Smooth muscle cell of the brain vasculature (primary cell): ENCODE results near the gene TFDP1.
A peak's percentile ranks its signal among the peaks of the same experiment; 100 is the strongest.
"Not testable (repeated sequence)": the region's sequence is repeated elsewhere in the genome, so short reads cannot be mapped to it uniquely, and the experiment has no call there.

Experiments used
- DNase-seq: peaks from one replicate; pipeline ENCODE4 v3.0.0-alpha.2; 2012; ENCODE audit warnings: low read depth, low spot score

TFDP1 gene

DNA sequence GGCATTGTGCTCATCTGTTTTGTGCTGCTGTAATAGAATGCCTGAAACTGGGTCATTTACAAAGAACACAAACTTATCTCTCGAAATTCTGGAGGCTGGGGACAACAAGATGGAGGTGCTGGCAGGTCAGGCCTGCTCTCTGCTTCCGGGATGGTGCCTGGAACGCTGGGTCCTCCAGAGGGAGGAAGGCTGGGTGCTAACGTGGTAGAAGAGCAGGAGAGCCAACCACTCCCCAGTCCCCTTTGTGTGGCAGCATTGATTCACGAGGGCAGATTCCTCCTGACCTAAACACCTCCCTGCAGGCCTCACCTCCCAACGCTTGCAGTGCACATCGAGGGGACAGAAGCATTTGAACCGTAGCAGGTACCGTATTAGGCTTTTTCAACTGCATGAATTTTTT is 34.1 kb upstream of the TFDP1 start:
- DNase-seq, result no peak

DNA sequence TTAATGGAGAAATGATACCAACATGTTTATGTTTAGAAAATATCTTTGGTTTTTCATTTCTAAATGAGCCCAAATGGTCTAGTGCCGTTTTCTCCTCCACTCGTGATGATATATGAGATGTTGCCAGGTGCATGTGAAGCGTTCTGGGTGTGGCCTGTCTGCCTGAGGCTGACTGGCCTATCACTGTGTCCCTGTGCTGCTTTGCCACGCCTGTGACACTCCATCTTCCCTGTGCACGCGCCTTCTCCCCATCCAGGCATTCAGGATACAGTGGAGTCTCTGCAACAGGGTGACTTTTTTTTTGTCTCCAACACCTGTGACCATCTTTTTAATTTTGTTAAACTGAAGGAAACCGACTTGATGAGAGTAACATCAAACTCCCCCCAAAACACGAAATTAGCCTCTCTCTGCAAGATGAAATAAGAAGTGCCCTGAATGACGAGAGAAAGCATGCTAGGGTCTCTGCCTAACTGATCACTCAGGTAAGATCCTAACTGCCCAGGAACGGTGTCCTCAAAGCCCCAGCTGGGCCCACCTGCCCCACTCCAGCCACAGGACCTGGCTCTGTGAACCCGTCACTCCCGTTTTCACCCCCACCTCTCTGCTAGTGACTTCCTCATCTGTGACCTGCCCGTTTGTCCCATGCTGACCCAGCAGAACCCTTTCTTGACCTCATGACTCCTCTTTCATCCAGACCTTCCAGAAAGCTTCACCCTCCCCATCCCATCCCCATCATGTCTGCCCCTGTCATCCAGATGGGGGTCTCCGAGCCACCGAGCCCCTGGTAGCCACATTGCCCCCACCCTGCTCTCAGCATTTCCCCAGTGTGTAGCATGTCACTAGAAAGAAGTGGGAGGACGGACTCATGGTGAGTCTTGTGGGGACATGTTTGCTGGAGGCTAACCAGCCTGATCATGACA is 33.2 kb upstream of the TFDP1 start:
- no peak for DNase-seq

DNA sequence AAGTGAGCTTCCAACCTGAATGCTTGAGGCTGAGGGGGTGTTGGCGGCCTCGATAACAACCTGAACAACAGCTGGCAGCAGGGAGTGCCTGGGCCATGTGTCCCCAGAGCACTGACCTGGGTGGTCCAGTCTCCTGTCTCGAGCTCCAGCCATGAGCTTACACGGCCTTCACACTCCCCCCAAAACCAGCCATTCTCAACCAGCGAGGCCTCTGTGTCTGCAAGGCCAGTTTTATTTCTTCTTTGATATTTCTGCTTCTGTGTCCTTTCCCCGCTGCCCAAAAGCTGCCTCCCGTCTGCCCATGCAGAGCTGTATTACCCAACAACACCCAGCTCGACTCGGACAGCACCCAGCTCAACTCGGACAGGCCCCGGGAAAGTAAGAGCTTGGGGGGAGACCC is 32.5 kb upstream of the TFDP1 start:
- DNase-seq, result no peak

DNA sequence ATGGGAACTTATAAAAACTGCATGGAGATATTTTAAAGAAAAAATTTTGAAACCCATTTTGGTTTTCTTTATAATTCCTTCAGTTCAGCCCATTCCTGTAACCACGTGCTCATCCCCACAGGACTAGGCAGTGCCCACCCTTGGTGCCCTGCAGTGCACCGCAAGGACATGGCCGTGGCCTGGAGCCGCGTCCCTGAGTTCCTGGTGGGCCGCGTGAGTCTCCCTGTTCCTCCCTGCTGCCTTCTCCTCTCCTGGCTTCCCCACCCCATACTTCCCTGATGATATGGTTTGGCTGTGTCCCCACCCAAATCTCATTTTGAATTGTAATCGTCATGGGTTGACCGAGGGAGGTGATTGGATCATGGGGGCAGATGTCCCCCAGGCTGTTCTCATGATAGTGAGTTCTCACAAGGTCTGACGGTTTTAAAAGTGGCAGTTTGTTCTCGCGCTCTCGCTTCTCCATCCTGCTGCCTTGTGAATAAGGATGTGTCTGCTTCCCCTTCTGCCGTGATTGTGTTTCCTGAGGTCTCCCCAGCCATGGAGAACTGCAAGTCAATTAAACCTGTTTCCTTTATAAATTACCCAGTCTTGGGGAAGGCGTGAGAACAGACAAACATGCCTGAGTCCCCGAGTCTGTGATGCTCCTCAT is 31.6 kb upstream of the TFDP1 start:
- DNase-seq, result no peak

DNA sequence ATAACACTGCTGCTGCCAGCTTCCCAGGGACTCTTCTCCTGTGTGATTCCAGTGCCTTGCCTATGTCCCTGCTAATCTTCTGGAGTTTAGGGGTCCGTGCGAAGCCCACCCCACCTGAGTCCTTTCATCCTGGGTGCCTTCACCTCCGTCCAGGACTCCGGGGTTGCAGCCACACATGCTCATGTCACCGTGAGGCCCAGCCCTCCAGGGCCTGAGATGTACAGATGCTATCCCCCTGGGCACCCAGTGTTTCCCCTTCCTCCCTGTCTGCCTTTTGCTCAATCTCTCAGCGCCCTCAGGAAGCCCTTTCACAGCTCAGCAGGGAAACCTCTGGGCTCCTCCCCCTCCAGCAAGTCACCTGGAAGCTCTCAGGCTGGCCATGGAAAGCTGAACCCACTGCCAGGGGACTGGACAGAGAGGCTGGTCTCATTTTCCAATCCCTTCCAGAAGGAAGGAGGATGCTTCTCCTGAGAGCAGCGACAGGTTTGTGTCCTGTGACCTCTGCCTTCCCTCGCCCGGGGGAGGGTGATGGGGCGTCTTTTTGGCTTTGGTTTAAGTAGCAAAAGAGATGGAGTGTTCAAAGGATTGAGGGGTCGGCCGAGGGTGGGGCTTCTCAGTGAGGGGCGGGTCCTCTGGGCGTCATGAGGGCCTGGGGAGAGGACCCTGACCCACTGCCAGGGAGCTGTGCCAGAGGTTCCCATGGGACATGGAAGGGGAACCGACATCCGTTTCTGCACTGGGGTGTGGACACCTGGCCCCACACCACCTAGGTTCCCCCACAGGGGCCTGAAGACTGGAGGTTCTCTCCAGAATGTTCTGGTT is 30.8 kb upstream of the TFDP1 start:
- DNase-seq, result no peak

DNA sequence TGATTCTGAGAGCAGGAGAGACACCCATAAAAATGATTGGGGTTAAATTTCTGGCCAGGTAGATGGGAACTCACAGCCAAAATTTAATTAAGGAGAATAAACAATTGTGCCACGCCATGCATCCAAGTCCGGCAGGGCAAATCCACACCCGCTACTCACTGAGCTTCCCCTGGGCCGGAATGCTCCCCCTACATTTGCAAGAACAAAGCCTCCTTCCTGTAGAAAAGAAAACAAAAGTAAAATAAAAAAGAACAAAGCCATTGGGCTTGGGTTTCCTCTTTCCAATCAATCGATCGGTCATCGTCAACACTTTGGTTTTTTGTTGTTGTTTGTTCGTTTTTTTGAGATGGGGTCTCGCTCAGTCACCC is 30.2 kb upstream of the TFDP1 start:
- DNase-seq, result no peak

DNA sequence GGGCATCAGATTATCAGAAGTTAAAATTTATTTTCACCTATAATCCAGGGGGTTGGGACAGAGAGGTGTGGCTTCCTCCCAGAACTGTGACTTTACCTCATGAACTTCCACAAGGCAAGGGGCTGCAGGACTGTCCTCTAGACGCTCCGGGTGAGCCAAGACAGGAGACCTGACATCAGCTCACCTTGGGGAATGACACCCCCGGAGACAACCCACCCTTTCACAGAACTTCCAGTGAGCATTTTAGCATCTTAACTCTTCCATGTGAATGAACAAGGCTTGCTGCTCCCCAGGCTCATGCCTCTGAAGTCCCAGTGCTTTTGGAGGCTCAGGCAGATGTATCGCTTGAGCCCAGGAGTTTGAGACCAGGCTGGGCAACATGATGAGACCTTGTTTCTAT is 29.4 kb upstream of the TFDP1 start:
- no peak for DNase-seq

DNA sequence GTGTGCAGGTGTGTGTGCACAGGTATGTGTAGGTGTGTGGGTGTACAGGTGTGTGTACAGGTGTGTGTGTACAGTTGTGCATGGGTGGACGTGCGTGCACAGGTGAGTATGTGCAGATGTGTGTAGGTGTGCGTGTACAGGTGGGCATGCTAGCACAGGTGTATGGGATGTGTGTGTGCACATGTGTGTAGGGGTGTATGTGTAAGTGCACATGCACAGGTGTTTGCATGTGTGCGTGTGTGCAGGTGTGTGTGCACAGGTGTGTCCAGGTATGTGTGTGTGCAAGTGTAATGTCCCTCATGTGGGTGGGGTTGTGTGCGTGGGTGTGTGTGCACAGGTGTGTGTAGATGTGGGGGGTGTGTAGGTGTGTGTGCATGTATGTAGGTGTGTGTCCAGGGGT is 27.5 kb upstream of the TFDP1 start:
- DNase-seq, result no peak

DNA sequence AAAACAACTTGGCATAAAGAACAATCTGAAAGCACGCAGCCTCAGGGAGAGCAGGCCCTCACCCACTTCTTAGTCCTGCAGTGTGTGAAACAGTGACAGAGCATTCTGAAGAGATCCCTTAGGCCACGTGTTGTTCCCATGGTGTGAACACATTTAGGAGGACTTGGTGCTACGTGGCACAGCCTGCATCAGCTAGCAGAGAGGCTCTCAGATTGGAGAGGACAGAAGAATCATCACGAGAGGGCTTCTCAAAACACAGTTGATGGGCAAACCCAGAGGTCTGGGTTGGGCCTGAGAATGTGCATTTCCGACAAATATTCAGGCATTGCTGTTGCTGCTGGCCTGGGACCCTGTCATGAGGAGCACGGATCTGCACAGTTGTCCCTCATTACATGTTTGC is 26.1 kb upstream of the TFDP1 start:
- no peak for DNase-seq

DNA sequence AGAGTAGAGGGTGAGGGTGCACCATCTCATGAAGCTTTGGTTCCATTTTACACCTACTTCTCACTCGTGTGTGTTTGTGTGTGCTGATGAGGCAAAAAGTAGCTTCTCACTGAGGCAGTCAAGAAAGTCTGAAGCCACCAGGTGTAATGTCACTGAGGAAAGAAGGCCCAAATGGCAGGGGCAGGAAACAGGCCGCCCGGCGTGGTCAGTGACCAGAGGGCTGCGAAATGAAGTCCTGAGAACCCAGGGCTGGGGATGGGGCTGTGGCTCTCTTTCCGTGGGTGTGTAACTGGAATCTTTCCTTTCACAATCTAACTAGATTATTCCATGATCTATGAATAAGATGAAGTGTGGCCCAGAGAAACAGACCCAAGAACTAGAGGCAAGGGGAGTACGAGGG is 25.5 kb upstream of the TFDP1 start:
- DNase-seq, result no peak

DNA sequence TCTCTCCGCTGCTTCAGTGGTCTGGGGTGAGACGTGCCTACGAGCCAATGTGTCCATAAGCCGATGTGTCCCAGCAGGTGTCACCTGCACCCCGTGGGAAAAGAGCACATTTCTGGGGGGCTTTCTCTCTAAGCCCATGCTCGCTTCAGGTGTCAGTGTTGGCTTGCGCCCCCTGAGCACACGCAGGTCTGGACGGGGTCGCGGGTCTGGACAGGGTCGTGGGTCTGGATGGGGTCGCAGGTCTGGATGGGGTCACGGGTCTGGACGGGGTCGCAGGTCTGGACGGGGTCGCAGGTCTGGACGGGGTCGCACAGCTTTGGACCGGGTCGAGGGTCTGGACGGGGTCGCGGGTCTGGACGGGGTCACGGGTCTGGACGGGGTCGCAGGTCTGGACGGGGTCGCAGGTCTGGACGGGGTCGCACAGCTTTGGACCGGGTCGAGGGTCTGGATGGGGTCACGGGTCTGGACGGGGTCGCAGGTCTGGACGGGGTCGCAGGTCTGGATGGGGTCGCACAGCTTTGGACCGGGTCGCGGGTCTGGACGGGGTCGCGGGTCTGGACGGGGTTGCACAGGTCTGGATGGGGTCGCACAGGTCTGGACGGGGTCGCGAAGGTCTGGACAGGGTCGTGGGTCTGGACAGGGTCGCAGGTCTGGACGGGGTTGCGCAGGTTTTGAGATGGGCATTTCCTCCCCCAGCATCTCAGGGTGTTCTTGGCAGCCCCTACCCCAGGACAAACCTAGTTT is 24.5 kb upstream of the TFDP1 start:
- DNase-seq, result no peak

DNA sequence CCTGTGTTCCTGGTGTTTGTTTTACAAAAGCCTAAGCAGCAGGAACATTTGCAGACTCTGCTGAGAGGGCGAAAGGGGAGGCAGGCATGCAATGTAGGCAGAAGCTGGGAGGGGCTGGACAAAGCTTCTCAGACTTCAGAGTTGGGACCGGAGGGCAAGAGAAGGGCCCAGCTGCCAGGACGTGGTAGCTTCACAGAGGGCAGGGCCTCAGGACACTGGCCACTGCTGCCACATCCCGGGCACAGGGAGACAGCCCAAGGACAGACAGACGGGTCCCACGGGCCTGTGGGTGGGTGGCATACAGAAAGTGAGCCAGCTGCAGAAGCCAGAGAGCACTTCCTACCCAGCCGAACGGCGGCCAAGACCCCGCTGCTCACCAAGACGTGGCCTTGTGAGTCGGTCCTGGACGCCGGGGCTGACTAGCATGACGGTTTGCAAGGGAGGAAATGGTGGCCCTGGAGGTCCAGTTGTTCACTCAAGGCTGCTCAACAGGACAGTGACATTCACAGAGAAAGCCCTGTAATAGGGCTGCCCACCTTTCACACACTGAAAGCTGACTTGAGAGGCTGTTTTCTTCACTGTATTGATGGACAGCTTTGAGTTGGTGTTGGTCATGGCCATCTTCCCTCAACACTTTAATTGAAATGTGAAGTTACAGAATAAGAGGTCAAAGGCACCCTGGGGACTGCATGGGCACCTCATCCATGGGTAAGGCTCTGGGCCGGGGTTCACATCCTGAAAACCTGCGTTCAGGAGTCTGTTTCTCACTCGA is 23.7 kb upstream of the TFDP1 start:
- no peak for DNase-seq

DNA sequence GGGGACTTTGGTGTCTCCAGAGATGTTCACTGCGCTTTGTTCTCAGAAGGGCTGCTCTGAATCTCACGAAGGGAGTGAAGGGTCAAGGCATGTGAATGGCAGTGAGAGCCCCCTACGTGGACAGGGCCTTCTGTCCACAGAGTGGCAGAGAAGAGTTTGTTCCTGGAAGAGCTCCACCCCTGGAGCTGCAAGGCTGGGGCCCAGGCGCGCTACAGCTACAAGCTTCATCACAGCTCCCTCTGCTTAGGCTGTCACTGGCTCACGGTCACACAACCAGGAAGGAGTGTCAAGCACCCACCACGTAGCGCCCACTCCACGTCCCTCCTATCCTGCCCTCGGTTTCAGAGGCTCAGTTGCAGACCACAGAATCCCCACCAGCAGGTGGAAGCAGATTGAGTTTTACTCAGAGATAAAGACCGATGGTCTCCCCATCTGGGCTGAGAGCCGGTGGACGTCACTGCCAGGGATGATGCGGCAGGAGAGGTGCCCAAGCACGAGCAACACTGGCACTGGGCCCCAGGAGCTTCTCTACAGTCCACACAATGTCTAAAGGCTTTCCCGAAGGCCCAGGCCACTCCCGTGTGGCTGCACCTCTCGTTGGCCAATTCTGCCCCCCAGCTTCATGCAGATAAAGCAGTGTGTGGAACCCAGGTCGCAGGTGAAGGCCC is 23.0 kb upstream of the TFDP1 start:
- no peak for DNase-seq

DNA sequence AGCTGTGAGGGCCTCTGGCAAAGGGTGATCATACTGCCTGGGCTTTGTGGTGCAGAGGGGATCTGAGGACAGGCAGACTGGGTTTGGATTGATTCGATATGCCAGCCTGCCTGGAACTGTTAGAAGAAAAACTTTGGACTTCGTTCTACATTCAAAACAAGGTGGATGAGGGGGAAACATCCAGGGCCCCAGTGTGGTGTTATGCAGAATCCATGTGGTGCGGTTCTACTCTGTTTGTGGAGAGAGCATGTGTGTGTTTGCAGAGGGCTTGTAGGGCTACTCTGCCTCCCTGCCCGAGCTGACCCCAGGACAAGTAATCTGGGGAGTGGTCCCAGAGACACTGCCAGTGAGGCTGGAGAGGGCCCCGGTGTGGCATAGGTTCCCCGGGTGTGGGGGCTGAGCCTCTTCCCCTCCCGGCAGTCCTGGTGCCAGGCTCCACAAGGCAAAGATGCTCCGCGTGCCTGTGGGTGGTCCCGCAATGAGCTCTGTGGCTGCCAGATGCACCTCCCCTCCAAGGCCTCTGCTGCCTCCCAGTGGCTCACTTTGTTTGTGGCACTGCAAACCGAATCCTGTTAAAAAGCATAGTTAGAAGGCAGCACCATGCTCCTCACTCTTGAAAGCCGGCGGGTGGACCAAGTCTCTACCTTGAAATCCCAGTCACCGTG is 22.3 kb upstream of the TFDP1 start:
- DNase-seq, result peak; percentile 61

DNA sequence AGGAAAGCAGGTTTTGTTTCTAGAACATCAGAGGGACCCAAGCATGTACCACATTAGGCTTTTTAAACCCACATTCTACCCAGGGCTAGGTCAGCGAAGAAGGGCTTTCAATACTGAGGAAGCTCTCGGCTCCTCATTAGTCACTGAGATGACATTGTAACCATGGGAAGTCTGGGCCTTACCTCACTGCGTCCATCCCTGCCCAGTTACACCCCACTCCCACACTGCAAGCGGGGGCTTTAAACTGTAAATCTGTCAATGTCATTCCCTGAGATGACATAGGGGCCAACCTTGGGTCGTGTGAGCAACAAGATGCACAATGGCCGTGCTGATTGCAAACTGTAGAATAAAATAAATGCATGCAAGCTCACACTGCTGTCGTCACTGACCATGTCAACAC is 21.7 kb upstream of the TFDP1 start:
- DNase-seq, result no peak

DNA sequence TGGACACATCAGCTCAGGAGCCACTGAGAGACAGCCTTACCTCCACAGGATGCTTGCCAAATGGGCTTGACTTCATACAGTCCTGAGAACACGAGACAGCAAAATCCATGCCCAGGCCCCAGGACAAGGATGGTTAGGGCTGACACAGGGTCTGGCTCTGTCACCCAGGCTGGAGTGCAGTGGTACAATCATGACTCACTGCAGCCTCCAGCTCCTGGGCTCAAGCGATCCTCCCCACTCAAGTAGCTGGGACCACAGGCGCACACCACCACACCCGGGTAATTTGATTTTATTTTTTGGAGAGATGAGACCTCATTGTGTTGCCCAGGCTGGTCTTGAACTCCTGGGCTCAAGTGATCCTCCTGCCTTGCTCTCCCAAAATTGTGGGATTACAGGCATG is 21.0 kb upstream of the TFDP1 start:
- DNase-seq, result not testable (repeated sequence)

DNA sequence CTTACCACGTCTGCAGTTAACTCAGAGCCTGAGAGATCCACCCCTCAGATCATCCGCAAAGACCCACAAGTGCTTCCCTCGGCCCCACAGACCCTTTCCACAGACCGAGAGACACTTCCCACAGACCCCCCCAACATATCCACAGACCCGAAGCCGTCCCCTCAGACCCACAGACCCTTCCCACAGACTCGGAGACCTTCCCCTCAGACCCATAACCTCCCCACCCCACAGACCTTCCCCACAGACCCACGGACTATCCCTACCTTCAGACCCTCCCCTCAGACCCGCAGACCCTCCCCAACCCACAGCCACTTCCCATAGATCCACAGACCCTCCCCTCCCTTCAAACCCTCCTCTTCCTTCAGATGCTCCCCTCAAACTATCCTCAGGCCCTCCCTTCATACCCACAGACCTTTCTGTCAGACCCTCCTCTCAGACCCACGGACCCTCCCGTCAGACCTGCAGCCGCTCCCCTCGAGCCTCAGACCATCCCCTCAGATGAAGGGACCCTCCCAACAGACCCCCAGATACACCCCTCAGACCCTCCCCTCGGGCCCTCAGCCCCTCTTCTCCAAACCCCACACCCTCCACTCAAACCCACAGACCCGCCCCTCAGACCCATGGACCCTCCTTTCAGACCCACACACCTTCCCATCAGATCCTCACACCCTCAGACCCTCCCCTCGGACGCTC is 20.1 kb upstream of the TFDP1 start:
- DNase-seq, result no peak

DNA sequence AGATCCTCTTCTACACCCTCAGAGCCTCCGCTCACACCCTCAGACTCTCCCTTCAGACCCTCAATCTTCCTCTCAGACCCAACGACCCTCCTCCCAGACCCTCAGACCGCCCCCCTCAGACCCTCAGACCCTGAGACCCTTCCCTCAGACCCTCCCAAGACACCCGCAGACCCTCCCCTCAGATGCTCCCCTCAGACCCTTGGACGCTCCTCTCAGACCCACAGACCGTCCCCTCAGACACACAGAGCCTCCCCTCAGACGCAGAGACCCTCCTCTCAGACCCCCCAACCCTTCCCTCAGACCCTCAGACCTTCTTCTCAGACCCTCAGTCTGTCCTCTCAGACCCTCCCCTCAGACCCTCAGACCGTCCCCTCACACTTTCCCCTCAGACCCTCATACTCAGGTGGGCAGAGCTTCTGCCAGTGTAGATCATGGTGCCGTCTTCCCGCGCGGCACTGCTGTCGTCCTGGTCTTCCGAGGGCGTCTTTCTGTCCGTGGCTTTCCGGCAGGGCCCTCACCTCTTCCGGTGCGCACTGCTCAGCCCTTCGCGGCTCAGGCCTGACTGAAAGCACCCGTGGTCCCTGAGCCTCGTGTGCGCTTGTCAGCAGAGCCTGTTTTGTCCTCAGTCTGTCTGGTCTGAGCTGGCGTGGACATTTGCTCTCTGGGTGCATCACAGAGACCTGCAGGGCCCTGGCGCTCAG is 18.9 kb upstream of the TFDP1 start:
- DNase-seq, result no peak

DNA sequence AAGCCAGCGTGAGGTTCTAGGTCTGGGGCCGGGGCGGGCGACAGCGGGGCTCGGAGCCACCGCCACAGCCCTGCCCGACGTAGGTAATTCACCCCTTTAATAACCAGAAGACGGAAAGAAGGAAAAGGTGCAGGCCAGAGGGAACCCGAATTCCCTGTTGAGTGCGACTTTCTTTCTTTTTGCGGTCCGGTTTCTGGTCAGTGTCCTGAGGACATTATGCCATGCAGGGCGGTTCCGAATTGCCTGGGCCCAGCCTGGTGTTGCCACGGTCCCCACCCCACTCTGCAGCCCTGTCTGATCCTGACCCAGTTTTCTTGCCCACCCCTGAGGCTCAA is 18.4 kb upstream of the TFDP1 start:
- DNase-seq, result no peak
